ENCODE results near the gene P3H4. TPM values are rescaled to one million over a fixed set of nuclear protein-coding genes. Genes with fewer than 3 reads are reported as not detected.

P3H4 gene
- total RNA-seq, 2 experiments from 2014 or later, result 2.2 TPM; not detected in 1

DNA sequence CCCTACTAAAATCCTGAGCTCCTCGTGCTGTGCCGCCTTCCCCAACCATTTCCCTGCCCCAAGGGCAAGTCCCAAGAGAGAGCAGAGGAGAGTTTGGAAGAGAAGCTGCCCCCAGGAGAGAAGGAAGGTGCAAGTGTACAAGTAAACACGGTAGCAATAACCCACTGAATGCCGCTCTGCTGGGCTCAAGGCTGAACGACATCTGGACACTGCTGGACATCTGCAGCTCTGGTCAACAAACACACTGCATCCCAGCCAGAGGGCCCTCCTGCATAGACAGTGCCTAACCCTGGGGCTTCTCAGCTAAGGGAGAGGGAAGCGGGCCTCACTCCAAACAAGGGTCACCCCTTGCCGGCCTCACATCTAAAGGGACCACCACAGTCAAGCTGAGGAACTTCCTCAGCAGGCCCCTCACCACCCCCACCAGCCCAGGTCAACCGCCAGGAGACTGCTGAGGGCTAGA is 38.0 kb downstream of the P3H4 start:
- Histone ChIP-seq H3K4me2 (ENCODE audit: low read length) (no peak overlapping the region), H3K79me2 (ENCODE audit: insufficient read depth, low read depth, low read length) (no peaks in the 10 kb centered on the region), H3K4me3 (ENCODE audit: low read depth, low read length, poor library complexity, severe bottlenecking) (no peak overlapping the region), H3K36me3 (ENCODE audit: insufficient read depth, low read length) (peaks cover 3% of the 10 kb centered on the region; the same call in 1 of the 2 replicates), H3K9me2 (ENCODE audit: insufficient read depth, low read length) (no peaks in the 10 kb centered on the region), H4K20me1 (ENCODE audit: insufficient read depth, low read length) (no peaks in the 10 kb centered on the region), H2AFZ (ENCODE audit: low read length) (no peak overlapping the region), H3K9me3 (ENCODE audit: low read length) (no peaks in the 10 kb centered on the region), H3K27ac (ENCODE audit: low read depth, low read length, poor library complexity, severe bottlenecking) (no peak overlapping the region), H3K4me1 (ENCODE audit: insufficient read depth, low read length, poor library complexity, severe bottlenecking) (peaks cover 31% of the 10 kb centered on the region)
- no TSS peak for BruUV-seq (replicated peaks)
- intact Hi-C loops (cut with micrococcal nuclease; ENCODE audit: unreplicated experiment), result no loop called here
- TF ChIP-seq, protein P1, sequence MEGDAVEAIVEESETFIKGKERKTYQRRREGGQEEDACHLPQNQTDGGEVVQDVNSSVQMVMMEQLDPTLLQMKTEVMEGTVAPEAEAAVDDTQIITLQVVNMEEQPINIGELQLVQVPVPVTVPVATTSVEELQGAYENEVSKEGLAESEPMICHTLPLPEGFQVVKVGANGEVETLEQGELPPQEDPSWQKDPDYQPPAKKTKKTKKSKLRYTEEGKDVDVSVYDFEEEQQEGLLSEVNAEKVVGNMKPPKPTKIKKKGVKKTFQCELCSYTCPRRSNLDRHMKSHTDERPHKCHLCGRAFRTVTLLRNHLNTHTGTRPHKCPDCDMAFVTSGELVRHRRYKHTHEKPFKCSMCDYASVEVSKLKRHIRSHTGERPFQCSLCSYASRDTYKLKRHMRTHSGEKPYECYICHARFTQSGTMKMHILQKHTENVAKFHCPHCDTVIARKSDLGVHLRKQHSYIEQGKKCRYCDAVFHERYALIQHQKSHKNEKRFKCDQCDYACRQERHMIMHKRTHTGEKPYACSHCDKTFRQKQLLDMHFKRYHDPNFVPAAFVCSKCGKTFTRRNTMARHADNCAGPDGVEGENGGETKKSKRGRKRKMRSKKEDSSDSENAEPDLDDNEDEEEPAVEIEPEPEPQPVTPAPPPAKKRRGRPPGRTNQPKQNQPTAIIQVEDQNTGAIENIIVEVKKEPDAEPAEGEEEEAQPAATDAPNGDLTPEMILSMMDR (conservative IDR thresholded peaks at IDR 0.05; ENCODE audit: low read length), result no peak
- TF ChIP-seq EZH2phosphoT487 (IDR thresholded peaks at IDR 0.05; ENCODE audit: borderline replicate concordance, low read depth, low read length), result no peak
- DNase-seq (ENCODE audit: low spot score), result no peak
- POLR2A ChIA-PET, result no interaction called here
- CTCF ChIA-PET (ENCODE audit: unreplicated experiment), result no interaction called here

DNA sequence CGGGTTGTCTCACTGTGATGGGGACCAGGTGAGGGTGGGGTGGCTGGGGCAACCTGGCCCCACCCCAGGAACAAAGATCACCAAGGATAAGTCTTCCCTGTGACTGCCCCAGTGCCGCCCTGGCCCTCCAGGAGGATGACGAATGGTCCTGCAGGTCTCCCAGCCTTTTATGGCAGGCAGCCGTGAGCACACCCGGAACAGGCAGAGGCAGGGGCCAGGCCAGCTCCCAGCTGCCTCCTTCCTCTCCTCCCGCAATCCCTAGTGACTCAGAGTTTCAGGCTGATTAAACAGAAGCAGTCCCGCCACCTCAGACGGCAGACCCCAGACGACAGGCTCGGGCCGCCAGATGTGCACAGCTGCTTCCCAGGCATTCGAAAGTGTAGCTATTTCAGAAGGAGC is 38.6 kb downstream of the P3H4 start:
- Histone ChIP-seq H3K36me3 (ENCODE audit: insufficient read depth, low read length) (peaks cover 6% of the 10 kb centered on the region; the same call in 1 of the 2 replicates), H3K9me3 (ENCODE audit: low read length) (no peaks in the 10 kb centered on the region), H3K9me2 (ENCODE audit: insufficient read depth, low read length) (no peaks in the 10 kb centered on the region), H3K4me3 (ENCODE audit: low read depth, low read length, poor library complexity, severe bottlenecking) (no peak overlapping the region), H4K20me1 (ENCODE audit: insufficient read depth, low read length) (no peaks in the 10 kb centered on the region), H3K27ac (ENCODE audit: low read depth, low read length, poor library complexity, severe bottlenecking) (no peak overlapping the region), H3K79me2 (ENCODE audit: insufficient read depth, low read depth, low read length) (no peaks in the 10 kb centered on the region), H3K4me1 (ENCODE audit: insufficient read depth, low read length, poor library complexity, severe bottlenecking) (peaks cover 29% of the 10 kb centered on the region), H3K4me2 (ENCODE audit: low read length) (no peak overlapping the region), H2AFZ (ENCODE audit: low read length) (no peak overlapping the region)
- BruUV-seq (replicated peaks), result no TSS peak
- TF ChIP-seq EZH2phosphoT487 (IDR thresholded peaks at IDR 0.05; ENCODE audit: borderline replicate concordance, low read depth, low read length), result no peak
- TF ChIP-seq, protein P1 (conservative IDR thresholded peaks at IDR 0.05; ENCODE audit: low read length), result no peak
- intact Hi-C loops (cut with micrococcal nuclease; ENCODE audit: unreplicated experiment), result no loop called here
- CTCF ChIA-PET (ENCODE audit: unreplicated experiment), result no interaction called here
- POLR2A ChIA-PET, result no interaction called here
- no peak for DNase-seq (ENCODE audit: low spot score)

DNA sequence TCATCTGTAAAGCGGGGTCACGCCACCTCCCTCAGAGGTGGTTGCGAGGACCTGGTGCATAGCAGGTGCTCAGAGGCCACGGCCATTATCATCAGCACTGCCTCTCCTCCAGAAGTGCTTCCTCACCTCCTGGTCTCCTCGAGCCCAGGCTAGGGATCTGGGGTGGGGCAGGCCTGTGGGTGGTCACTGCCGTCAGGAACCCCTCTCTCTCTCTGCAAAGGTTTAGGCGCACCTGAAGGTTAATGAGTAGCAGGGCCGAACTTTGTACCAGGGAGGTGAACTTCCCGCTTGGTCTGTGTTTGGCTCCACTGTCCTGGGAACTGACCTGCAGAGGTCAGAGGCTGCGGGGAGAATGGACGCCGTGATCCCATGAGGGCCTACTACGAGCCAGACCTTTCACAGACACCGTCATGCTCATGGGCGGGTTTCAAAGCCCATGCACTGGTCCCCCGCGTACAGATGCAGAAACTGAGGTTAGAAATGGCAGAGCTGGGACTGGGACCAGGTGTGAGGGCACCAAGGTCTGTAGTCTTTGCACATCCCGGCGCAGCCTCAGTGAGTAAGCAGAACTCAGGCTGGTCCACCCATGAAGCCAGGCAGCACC is 39.1 kb downstream of the P3H4 start:
- Histone ChIP-seq H3K36me3 (ENCODE audit: insufficient read depth, low read length) (peaks cover 9% of the 10 kb centered on the region), H3K9me3 (ENCODE audit: low read length) (no peaks in the 10 kb centered on the region), H3K79me2 (ENCODE audit: insufficient read depth, low read depth, low read length) (no peaks in the 10 kb centered on the region), H3K4me1 (ENCODE audit: insufficient read depth, low read length, poor library complexity, severe bottlenecking) (peaks cover 29% of the 10 kb centered on the region), H4K20me1 (ENCODE audit: insufficient read depth, low read length) (no peaks in the 10 kb centered on the region), H2AFZ (ENCODE audit: low read length) (no peak overlapping the region), H3K9me2 (ENCODE audit: insufficient read depth, low read length) (no peaks in the 10 kb centered on the region), H3K4me3 (ENCODE audit: low read depth, low read length, poor library complexity, severe bottlenecking) (no peak overlapping the region), H3K27ac (ENCODE audit: low read depth, low read length, poor library complexity, severe bottlenecking) (no peak overlapping the region), H3K4me2 (ENCODE audit: low read length) (no peak overlapping the region)
- BruUV-seq (replicated peaks), result no TSS peak
- no peak for TF ChIP-seq EZH2phosphoT487 (IDR thresholded peaks at IDR 0.05; ENCODE audit: borderline replicate concordance, low read depth, low read length)
- TF ChIP-seq, protein P1 (conservative IDR thresholded peaks at IDR 0.05; ENCODE audit: low read length), result no peak
- intact Hi-C loops (cut with micrococcal nuclease; ENCODE audit: unreplicated experiment), result no loop called here
- ChIA-PET CTCF (ENCODE audit: unreplicated experiment) (no interaction called here), POLR2A (no interaction called here)
- no peak for DNase-seq (ENCODE audit: low spot score)

Measured in OCI-LY7 (cell line).